Activated CD4-positive, alpha-beta T cell treated with anti-CD3 and anti-CD28 coated beads, Interleukin-10, Interleukin-2, amounts not matched to agents 100 ng/mL and 50 ng/mL, durations not matched to agents 16 hours and 8 hours (primary cell): Measurements from ENCODE around the gene PARD3.

Experiments used
- DNase-seq: peaks from one replicate; pipeline ENCODE4 v3.0.0-alpha.2; 2020

Gene PARD3

GRCh38 chr10:34186745-34187144 lies 628.4 kb downstream of the PARD3 start:
- DNase-seq, result no peak

- DNase-seq, result no peak
Observed at GRCh38 chr10:34185998-34186397, 629.1 kb downstream of the PARD3 start.

- DNase-seq, result no peak
Observed at GRCh38 chr10:34184939-34185386, 630.1 kb downstream of the PARD3 start.

- no peak for DNase-seq
Observed at GRCh38 chr10:34184397-34184796, 630.7 kb downstream of the PARD3 start.

- no peak for DNase-seq
Observed at GRCh38 chr10:34183016-34183796, 631.9 kb downstream of the PARD3 start.

GRCh38 chr10:34181553-34182300 lies 633.4 kb downstream of the PARD3 start:
- no peak for DNase-seq

- DNase-seq, result no peak
Observed at GRCh38 chr10:34180749-34181148, 634.3 kb downstream of the PARD3 start.

- DNase-seq, result no peak
Observed at GRCh38 chr10:34179280-34179679, 635.8 kb downstream of the PARD3 start.

- no peak for DNase-seq
Observed at GRCh38 chr10:34178756-34179155, 636.3 kb downstream of the PARD3 start.

GRCh38 chr10:34178196-34178595 lies 636.9 kb downstream of the PARD3 start:
- DNase-seq, result no peak

GRCh38 chr10:34177445-34177844 lies 637.7 kb downstream of the PARD3 start:
- no peak for DNase-seq

GRCh38 chr10:34176351-34176750 lies 638.7 kb downstream of the PARD3 start:
- no peak for DNase-seq

GRCh38 chr10:34175121-34175520 lies 640.0 kb downstream of the PARD3 start:
- no peak for DNase-seq

- no peak for DNase-seq
Observed at GRCh38 chr10:34172936-34173533, 642.1 kb downstream of the PARD3 start.

- no peak for DNase-seq
Observed at GRCh38 chr10:34171957-34172527, 643.1 kb downstream of the PARD3 start.

GRCh38 chr10:34169677-34170076 lies 645.4 kb downstream of the PARD3 start:
- no peak for DNase-seq

- no peak for DNase-seq
Observed at GRCh38 chr10:34169131-34169530, 646.0 kb downstream of the PARD3 start.

- no peak for DNase-seq
Observed at GRCh38 chr10:34168439-34168838, 646.7 kb downstream of the PARD3 start.

- DNase-seq, result no peak
Observed at GRCh38 chr10:34166823-34167222, 648.3 kb downstream of the PARD3 start.

GRCh38 chr10:34166354-34166753 lies 648.7 kb downstream of the PARD3 start:
- no peak for DNase-seq

- no peak for DNase-seq
Observed at GRCh38 chr10:34164029-34164428, 651.1 kb downstream of the PARD3 start.

- DNase-seq, result no peak
Observed at GRCh38 chr10:34163075-34163905, 651.8 kb downstream of the PARD3 start.
